ENCODE results near the gene IGF2R.

IGF2R gene

GRCh38 chr6:160036331-160036695 lies 67.4 kb downstream of the IGF2R start:
- H3K4me3 ChIP-seq (ENCODE audit: low read depth, low read length) = no peak overlapping the region
- no peak for DNase-seq (ENCODE audit: low read depth)
- no peak for TF ChIP-seq CTCF (IDR thresholded peaks at IDR 0.05; ENCODE audit: insufficient read depth, low read depth, low read length, missing control alignments)

- H3K4me3 ChIP-seq (ENCODE audit: low read depth, low read length) = no peak overlapping the region
- TF ChIP-seq CTCF (IDR thresholded peaks at IDR 0.05; ENCODE audit: insufficient read depth, low read depth, low read length, missing control alignments) = no peak
- no peak for DNase-seq (ENCODE audit: low read depth)
These were observed 67.9 kb downstream of the IGF2R start for GRCh38 chr6:160036790-160037206.

GRCh38 chr6:160038479-160038878 lies 69.6 kb downstream of the IGF2R start:
- no peak for DNase-seq (ENCODE audit: low read depth)
- no peak overlapping the region for H3K4me3 ChIP-seq (ENCODE audit: low read depth, low read length)
- TF ChIP-seq CTCF (IDR thresholded peaks at IDR 0.05; ENCODE audit: insufficient read depth, low read depth, low read length, missing control alignments) = no peak

GRCh38 chr6:160039441-160039840 lies 70.6 kb downstream of the IGF2R start:
- no peak for TF ChIP-seq CTCF (IDR thresholded peaks at IDR 0.05; ENCODE audit: insufficient read depth, low read depth, low read length, missing control alignments)
- H3K4me3 ChIP-seq (ENCODE audit: low read depth, low read length) = no peak overlapping the region
- no peak for DNase-seq (ENCODE audit: low read depth)

- no peak overlapping the region for H3K4me3 ChIP-seq (ENCODE audit: low read depth, low read length)
- TF ChIP-seq CTCF (IDR thresholded peaks at IDR 0.05; ENCODE audit: insufficient read depth, low read depth, low read length, missing control alignments) = no peak
- no peak for DNase-seq (ENCODE audit: low read depth)
These were observed 71.2 kb downstream of the IGF2R start for GRCh38 chr6:160040055-160040454.

- TF ChIP-seq CTCF (IDR thresholded peaks at IDR 0.05; ENCODE audit: insufficient read depth, low read depth, low read length, missing control alignments) = no peak
- H3K4me3 ChIP-seq (ENCODE audit: low read depth, low read length) = no peak overlapping the region
- no peak for DNase-seq (ENCODE audit: low read depth)
These were observed 71.8 kb downstream of the IGF2R start for GRCh38 chr6:160040527-160041264.

GRCh38 chr6:160041608-160042007 lies 72.7 kb downstream of the IGF2R start:
- DNase-seq (ENCODE audit: low read depth) = no peak
- H3K4me3 ChIP-seq (ENCODE audit: low read depth, low read length) = no peak overlapping the region
- no peak for TF ChIP-seq CTCF (IDR thresholded peaks at IDR 0.05; ENCODE audit: insufficient read depth, low read depth, low read length, missing control alignments)

Measured in GM12865 (cell line).